NCI-H1694 (cell line): ENCODE data around the gene AP2B1.

ENCODE experiments used
- DNase-seq: peaks from one replicate; lab custom pipeline; 2025; lab: John Stamatoyannopoulos, UW

Gene AP2B1

DNA sequence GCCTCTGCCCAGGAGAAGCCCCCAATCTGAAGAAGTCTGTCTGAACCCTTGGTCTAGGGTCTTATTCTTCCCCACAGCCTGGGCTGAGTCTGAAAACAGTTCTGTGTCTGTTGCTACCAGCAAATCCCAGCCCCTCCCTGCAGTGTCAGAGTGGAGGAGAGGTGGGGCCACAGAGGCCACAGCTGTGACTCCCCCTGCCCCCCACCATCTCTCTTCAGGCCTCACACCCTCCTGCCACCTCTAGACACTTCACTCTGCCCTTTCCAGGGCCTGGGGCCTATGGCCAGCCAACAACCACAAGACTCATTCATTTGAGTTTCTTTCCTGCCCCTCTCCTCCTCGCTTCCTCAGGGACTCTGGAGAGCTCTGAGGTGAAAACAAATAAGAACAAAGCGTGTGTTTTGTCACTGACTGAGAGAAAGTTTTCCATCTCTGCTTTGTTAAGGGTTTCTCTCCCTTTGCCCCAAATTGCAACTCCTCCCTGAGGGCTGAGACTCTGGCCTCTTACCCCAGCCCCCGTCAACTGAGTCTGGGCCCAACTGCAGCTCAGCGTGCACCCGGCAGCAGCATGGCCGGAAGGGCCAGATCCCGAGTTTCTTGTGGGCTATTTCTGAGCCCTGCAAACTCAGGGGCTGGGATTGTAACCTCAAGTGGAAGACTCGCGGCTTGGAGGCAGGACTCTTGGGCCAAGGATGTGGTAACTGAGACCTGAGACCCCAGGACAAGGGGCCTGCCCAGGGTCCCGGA is 186.7 kb downstream of the AP2B1 start:
- DNase-seq: no peak

DNA sequence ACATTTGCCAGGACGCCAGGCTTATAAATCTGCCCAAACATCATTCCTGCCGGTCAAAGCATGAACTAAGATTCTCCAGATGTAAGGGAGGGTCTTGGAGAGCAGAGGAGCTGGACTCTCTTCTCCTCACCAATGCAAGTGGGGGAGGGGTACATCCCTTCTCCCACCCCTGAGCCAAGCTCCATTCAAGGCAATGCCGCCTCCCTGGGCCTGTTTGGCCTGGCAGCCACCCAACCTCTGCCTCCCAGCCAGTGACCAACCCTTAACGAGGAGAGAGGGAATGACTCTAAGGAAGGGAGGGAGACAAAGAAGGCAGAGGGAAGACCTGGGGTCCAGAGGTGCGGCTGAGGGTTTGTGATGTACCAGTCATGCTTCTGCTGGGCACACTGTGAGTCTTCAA is 187.4 kb downstream of the AP2B1 start:
- DNase-seq: no peak

DNA sequence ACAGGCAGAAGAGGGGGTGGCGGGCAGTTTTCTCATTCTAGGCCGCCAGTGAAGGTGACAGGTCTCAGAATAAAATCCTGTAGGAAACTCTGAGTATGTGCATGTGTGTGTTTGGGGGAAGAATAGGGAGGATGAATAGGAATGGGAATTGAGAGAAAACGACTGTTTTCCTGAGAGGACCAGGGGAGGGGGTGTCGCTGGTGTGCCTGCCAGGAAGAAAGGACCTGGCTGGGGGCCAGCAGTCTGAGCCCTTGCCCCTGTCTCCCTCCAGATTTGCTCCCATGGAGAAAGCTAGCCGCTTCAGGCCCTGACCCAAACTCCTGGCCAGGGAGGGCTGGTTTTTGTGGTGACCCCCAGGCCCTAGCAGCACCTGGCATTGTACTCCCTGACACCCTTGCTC is 187.9 kb downstream of the AP2B1 start:
- no peak for DNase-seq

DNA sequence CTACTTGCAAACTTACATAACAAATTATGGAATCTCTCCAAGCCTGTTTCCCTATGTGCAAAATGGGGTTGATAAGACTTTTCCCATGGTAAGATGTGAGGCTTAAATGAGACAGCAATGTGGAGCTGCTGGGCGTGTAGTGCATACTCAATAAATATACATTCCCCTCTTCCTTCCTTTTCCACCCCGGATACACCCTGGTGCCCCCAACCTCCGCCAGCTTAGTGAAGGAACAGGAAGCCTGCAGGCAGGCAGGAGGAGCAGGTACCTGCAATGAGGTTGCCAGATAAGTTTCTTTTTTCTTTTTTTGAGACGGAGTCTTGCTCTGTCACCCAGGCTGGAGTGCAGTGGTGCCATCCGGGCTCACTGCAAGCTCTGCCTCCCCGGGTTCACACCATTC is 188.5 kb downstream of the AP2B1 start:
- DNase-seq: no peak
